SK-N-SH (cell line): ENCODE results near the gene GRAMD1B. TPM values are rescaled to one million over a fixed set of nuclear protein-coding genes. Genes with fewer than 3 reads are reported as not detected.

Experiments
- CTCF ChIA-PET: fragments of 300-600, 350-600 bp; formaldehyde crosslinking; extraction: SDS; loops from one replicate; lab custom pipeline; 2021; lab: Yijun Ruan, JAX
- POLR2A ChIA-PET: fragments of 350-600 bp; sonication (Branson Sonifier 250); formaldehyde crosslinking; extraction: SDS; loops from one replicate; lab custom pipeline; 2020; ENCODE audit warnings: antibody characterized with exemption, inconsistent platforms; lab: Yijun Ruan, JAX
- DNase-seq: peaks from one replicate; pipeline ENCODE4 v3.0.0; 2012
- H2AFZ ChIP-seq: fragments of 200-600 bp; sonication (generic); 2 replicates; pipeline ENCODE4 v1.8.1; 2016; ENCODE audit warnings: antibody characterized with exemption, mild to moderate bottlenecking, low read depth
- H3F3A ChIP-seq: fragments of 200-600 bp; sonication (generic); replicated peaks from 2 replicates; pipeline ENCODE3; 2016; ENCODE audit warnings: antibody characterized with exemption, mild to moderate bottlenecking; ENCODE audit not compliant: insufficient read depth
- H3K27ac ChIP-seq, 2 experiments: fragments of 200-500 bp in 1 of 2; fragments of 200-600 bp in 1 of 2; sonication (Bioruptor generic) in 1 of 2; sonication (generic), shearing (Covaris generic) in 1 of 2; 2 replicates each; pipeline versions ENCODE4 v1.5.1 to v1.6.1; 2014 to 2016; ENCODE audit warnings: low read depth in 2 of 2, inconsistent platforms in 1 of 2, low read length in 1 of 2, mild to moderate bottlenecking in 1 of 2, mixed read lengths in 1 of 2
- H3K27me3 ChIP-seq: fragments of 200-600 bp; sonication (generic), shearing (Covaris generic); 2 replicates; pipeline ENCODE4 v1.6.1; 2016; ENCODE audit warnings: mixed run types; ENCODE audit not compliant: insufficient read depth
- H3K36me3 ChIP-seq, 2 experiments: fragments of 200-500 bp in 1 of 2; fragments of 200-600 bp in 1 of 2; sonication (Bioruptor generic) in 1 of 2; sonication (generic) in 1 of 2; replicated peaks in 1 of 2; 2 replicates each; pipeline versions ENCODE3 to v1.5.1; 2014 to 2016; ENCODE audit warnings: low read length in 1 of 2, mild to moderate bottlenecking in 1 of 2; ENCODE audit not compliant: insufficient read depth in 2 of 2, control insufficient read depth in 1 of 2
- H3K4me1 ChIP-seq, 2 experiments: fragments of 200-500 bp in 1 of 2; fragments of 200-600 bp in 1 of 2; sonication (Bioruptor generic) in 1 of 2; sonication (generic), shearing (Covaris generic) in 1 of 2; 2 replicates each; pipeline versions ENCODE4 v1.5.1 to v1.6.1; 2014 to 2016; ENCODE audit warnings: low read depth in 1 of 2, low read length in 1 of 2, mixed run types in 1 of 2; ENCODE audit not compliant: insufficient read depth in 2 of 2, control insufficient read depth in 1 of 2
- H3K4me2 ChIP-seq: fragments of 200-600 bp; sonication (generic), shearing (Covaris generic); 2 replicates; pipeline ENCODE4 v1.6.1; 2017; ENCODE audit warnings: mixed run types
- H3K4me3 ChIP-seq, 2 experiments: fragments of 200-500 bp in 1 of 2; fragments of 200-600 bp in 1 of 2; sonication (Bioruptor generic) in 1 of 2; sonication (generic), shearing (Covaris generic) in 1 of 2; 2 replicates each; pipeline versions ENCODE4 v1.5.1 to v1.8.1; 2014 to 2016; ENCODE audit warnings: low read depth in 2 of 2, inconsistent platforms in 1 of 2, low read length in 1 of 2, mild to moderate bottlenecking in 1 of 2, mixed read lengths in 1 of 2, moderate library complexity in 1 of 2
- H3K79me2 ChIP-seq: fragments of 200-600 bp; sonication (generic); 2 replicates; pipeline ENCODE4 v1.8.1; 2017; ENCODE audit warnings: mild to moderate bottlenecking; ENCODE audit not compliant: insufficient read depth
- H3K9ac ChIP-seq: fragments of 200-600 bp; sonication (generic); 2 replicates; pipeline ENCODE4 v1.6.1; 2017; ENCODE audit warnings: mixed run types
- H3K9me2 ChIP-seq: fragments of 200-600 bp; sonication (generic); 2 replicates; pipeline ENCODE4 v1.6.1; 2017; ENCODE audit warnings: mixed run types
- H3K9me3 ChIP-seq: fragments of 200-600 bp; sonication (generic); 2 replicates; pipeline ENCODE4 v1.6.1; 2017; ENCODE audit warnings: mixed run types, mild to moderate bottlenecking, moderate library complexity
- H4K20me1 ChIP-seq: fragments of 200-600 bp; sonication (generic); 2 replicates; pipeline ENCODE4 v1.6.1; 2017; ENCODE audit warnings: mild to moderate bottlenecking, mixed run types; ENCODE audit not compliant: insufficient read depth
- ELF1 ChIP-seq: IDR thresholded peaks from 2 replicates; pipeline ENCODE4 v1.4.0; 2012
- FOSL2 ChIP-seq: IDR thresholded peaks from 2 replicates; pipeline ENCODE4 v1.4.0; 2012; ENCODE audit warnings: low read depth, mild to moderate bottlenecking, moderate library complexity, borderline replicate concordance
- FOXM1 ChIP-seq: IDR thresholded peaks from 2 replicates; pipeline ENCODE4 v1.4.0; 2012; ENCODE audit warnings: low read depth, mild to moderate bottlenecking
- GATA2 ChIP-seq: sonication (generic); formaldehyde crosslinking; IDR thresholded peaks from 2 replicates; pipeline ENCODE4 v1.5.0; 2020; ENCODE audit warnings: mild to moderate bottlenecking, missing genetic modification reagents
- JUND ChIP-seq: IDR thresholded peaks from 2 replicates; pipeline ENCODE4 v1.4.0; 2012
- NFIC ChIP-seq: IDR thresholded peaks from 2 replicates; pipeline ENCODE4 v1.4.0; 2012; ENCODE audit warnings: borderline replicate concordance
- NRF1 ChIP-seq: IDR thresholded peaks from 2 replicates; pipeline ENCODE4 v1.6.1; 2012; ENCODE audit warnings: low read depth, mild to moderate bottlenecking, low read length
- POLR2AphosphoS5 ChIP-seq: IDR thresholded peaks from 2 replicates; pipeline ENCODE4 v1.6.1; 2012; ENCODE audit warnings: low read depth, low read length
- RCOR1 ChIP-seq: fragments of 150-350 bp; IDR thresholded peaks from 2 replicates; pipeline ENCODE4 v1.6.1; 2017; ENCODE audit warnings: antibody characterized with exemption, low read length
- RFX5 ChIP-seq: IDR thresholded peaks from 2 replicates; pipeline ENCODE4 v1.6.1; 2012; ENCODE audit warnings: mild to moderate bottlenecking, improper control_type of control experiment, low read length
- TAF1 ChIP-seq: IDR thresholded peaks from 2 replicates; pipeline ENCODE4 v1.6.1; 2012; ENCODE audit warnings: low read depth, mild to moderate bottlenecking, low read length, moderate library complexity, borderline replicate concordance
- TCF12 ChIP-seq: IDR thresholded peaks from 2 replicates; pipeline ENCODE4 v1.4.0; 2012
- TEAD4 ChIP-seq: IDR thresholded peaks from 2 replicates; pipeline ENCODE4 v1.4.0; 2012; ENCODE audit warnings: mild to moderate bottlenecking, borderline replicate concordance; ENCODE audit not compliant: insufficient read depth
- WGBS: methylation state at CpG from one replicate; pipeline ENCODE4 v1.1.6; 2017; ENCODE audit warnings: low lambda C conversion rate; 5-methylcytosine and 5-hydroxymethylcytosine counted together
- polyA plus RNA-seq, 3 experiments: library from polyadenylated mRNA; depleted of rRNA; stranded (reverse); fragments of >200 nt; gene quantifications; 2 replicates each; pipeline ENCODE4 v1.2.3, GENCODE V29; 2012
- TF ChIP-seq, protein P1 (sequence below): IDR thresholded peaks from 2 replicates; pipeline ENCODE4 v1.4.0; 2012; ENCODE audit warnings: low read depth
- TF ChIP-seq, protein P2 (sequence below): IDR thresholded peaks from 2 replicates; pipeline ENCODE4 v1.4.0; 2012; ENCODE audit warnings: low read depth, borderline replicate concordance
- TF ChIP-seq, protein P3 (sequence below): IDR thresholded peaks from 2 replicates; pipeline ENCODE4 v1.4.0; 2012; ENCODE audit warnings: low read depth, borderline replicate concordance
- TF ChIP-seq, protein P4 (sequence below): IDR thresholded peaks from 2 replicates; pipeline ENCODE4 v1.6.1; 2012; ENCODE audit warnings: mild to moderate bottlenecking, low read depth, low read length, moderate library complexity
- TF ChIP-seq, protein P5 (sequence below): IDR thresholded peaks from 2 replicates; pipeline ENCODE4; 2012

The GRAMD1B gene
- polyA plus RNA-seq, 1 of the 3 experiments (the other 2 are of a cell fraction), result 14.5 TPM

DNA sequence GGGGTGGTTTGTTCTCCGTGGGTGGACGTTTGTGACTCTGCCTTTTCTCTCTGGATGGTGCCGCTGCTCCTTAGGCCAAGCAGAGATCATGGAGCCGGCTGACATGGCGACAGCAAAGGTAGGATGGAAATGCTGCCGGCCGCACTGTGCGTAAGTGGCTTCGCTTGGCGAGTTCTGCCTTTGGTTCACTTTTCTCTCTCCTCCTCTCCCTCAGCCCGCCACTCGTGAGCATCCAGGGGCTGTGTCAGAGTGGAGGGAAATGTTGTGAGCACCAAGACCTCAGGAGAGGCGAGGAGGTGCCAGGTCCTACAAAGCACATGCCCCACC lies 80.5 kb downstream of the GRAMD1B start:
- H2AFZ ChIP-seq, result peak overlapping the region; percentile 56
- no peaks in the 10 kb centered on the region for H3K9me2 ChIP-seq
- H3K4me1 ChIP-seq, result peaks cover 13 to 30% of the 10 kb centered on the region in 2 experiments; a peak in 3 of 4 replicates
- no peak overlapping the region; the same call in 1 of the 2 replicates for H3K9ac ChIP-seq
- H3K4me2 ChIP-seq, result peak overlapping the region; percentile 56; the same call in 1 of the 2 replicates
- TF ChIP-seq TEAD4 (no peak), RFX5 (no peak)
- peak overlapping the region; percentile 44 to 68; a peak in 3 of 4 replicates for H3K27ac ChIP-seq
- no peaks in the 10 kb centered on the region for H3K27me3 ChIP-seq
- ChIA-PET POLR2A (interaction anchor here (2.9 kb wide), 1 partner anchor 50 kb away, joined by 11 read pairs; no protein-coding TSS in a partner anchor), CTCF (interaction anchor here (0.6 to 5.5 kb wide), 18 partner anchors 12 to 448 kb away, joined by 3 to 62 read pairs (median 6); no protein-coding TSS in a partner anchor)
- no peaks in the 10 kb centered on the region for H3K36me3 ChIP-seq
- H3K9me3 ChIP-seq, result no peaks in the 10 kb centered on the region
- WGBS, result 93% methylated on average over 13 of the region's 13 CpGs
- no peak for DNase-seq
- no peak overlapping the region; a peak in 1 of 4 replicates for H3K4me3 ChIP-seq
- no peaks in the 10 kb centered on the region for H3F3A ChIP-seq
- no peaks in the 10 kb centered on the region for H4K20me1 ChIP-seq
- peaks cover 36% of the 10 kb centered on the region; the same call in 1 of the 2 replicates for H3K79me2 ChIP-seq

DNA sequence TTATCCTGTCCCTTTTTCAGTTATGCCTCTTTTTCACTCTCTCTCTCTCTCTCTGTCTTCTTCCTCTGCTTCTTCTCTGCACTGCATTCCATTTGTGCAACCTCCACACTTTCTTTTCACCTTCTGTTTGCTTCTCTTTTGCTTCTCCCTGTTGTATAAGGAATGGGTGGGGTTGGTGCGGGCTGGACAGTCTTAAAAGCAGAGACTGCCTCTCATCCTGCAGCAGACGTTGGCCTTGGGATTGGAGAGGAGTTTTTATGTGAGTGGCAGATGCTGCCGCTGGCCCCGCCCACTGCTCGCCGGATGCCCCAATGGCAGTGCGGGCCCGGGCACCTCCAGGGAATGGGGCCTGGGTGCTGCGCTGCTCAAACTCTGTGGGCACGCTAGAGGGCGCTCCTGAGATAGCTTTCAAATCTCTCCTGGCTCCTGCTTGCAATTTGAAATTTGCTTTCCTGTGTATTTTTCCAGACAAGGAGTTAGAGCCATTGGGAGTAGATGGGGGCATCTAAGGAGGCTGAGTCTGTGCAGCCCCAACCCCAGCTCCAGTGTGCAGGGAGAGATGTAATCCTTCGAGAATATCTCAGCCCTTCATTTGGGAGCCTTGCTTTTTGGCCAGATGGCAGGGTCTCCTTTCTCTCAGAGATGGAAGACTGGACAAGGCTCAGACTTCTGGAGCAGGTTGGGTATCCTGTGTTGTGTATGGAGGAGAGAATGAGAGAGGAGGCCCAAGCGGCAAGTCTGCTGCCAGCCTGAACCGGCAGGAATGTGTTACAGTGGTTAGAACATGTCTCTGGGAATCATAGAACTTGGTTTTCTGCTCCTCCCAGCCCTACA lies 81.2 kb downstream of the GRAMD1B start:
- H3K4me2 ChIP-seq, result peak overlapping the region; percentile 56; the same call in 1 of the 2 replicates
- no peaks in the 10 kb centered on the region for H3F3A ChIP-seq
- H4K20me1 ChIP-seq, result no peaks in the 10 kb centered on the region
- no peak overlapping the region; the same call in 1 of the 2 replicates for H3K9ac ChIP-seq
- H3K27ac ChIP-seq, result peak overlapping the region; percentile 44 to 68; a peak in 3 of 4 replicates
- no peaks in the 10 kb centered on the region for H3K9me2 ChIP-seq
- H3K36me3 ChIP-seq, result no peaks in the 10 kb centered on the region
- H3K4me1 ChIP-seq, result peaks cover 13 to 27% of the 10 kb centered on the region in 2 experiments; a peak in 3 of 4 replicates
- WGBS, result 9% methylated on average over 14 of the region's 14 CpGs
- H3K4me3 ChIP-seq, result peak overlapping the region in 1 of 2 experiments; percentile 23; a peak in 2 of 4 replicates
- no peaks in the 10 kb centered on the region for H3K9me3 ChIP-seq
- DNase-seq, result peak; percentile 92
- CTCF ChIA-PET, result interaction anchor here (0.6 to 5.5 kb wide), 25 partner anchors 12 to 408 kb away, joined by 3 to 62 read pairs (median 5); no protein-coding TSS in a partner anchor
- POLR2A ChIA-PET, result interaction anchor here (1.0 to 2.9 kb wide), 2 partner anchors 14 to 50 kb away, joined by 3 to 11 read pairs; no protein-coding TSS in a partner anchor
- H2AFZ ChIP-seq, result peak overlapping the region; percentile 56
- no peaks in the 10 kb centered on the region for H3K27me3 ChIP-seq
- peaks cover 36% of the 10 kb centered on the region; the same call in 1 of the 2 replicates for H3K79me2 ChIP-seq
- TF ChIP-seq POLR2AphosphoS5, result no peak
- TF ChIP-seq, protein P1, sequence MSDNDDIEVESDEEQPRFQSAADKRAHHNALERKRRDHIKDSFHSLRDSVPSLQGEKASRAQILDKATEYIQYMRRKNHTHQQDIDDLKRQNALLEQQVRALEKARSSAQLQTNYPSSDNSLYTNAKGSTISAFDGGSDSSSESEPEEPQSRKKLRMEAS, result no peak
- TF ChIP-seq ELF1, result no peak
- TF ChIP-seq, protein P2, sequence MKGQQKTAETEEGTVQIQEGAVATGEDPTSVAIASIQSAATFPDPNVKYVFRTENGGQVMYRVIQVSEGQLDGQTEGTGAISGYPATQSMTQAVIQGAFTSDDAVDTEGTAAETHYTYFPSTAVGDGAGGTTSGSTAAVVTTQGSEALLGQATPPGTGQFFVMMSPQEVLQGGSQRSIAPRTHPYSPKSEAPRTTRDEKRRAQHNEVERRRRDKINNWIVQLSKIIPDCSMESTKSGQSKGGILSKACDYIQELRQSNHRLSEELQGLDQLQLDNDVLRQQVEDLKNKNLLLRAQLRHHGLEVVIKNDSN, result no peak
- TF ChIP-seq FOSL2, result no peak
- TF ChIP-seq, protein P3, sequence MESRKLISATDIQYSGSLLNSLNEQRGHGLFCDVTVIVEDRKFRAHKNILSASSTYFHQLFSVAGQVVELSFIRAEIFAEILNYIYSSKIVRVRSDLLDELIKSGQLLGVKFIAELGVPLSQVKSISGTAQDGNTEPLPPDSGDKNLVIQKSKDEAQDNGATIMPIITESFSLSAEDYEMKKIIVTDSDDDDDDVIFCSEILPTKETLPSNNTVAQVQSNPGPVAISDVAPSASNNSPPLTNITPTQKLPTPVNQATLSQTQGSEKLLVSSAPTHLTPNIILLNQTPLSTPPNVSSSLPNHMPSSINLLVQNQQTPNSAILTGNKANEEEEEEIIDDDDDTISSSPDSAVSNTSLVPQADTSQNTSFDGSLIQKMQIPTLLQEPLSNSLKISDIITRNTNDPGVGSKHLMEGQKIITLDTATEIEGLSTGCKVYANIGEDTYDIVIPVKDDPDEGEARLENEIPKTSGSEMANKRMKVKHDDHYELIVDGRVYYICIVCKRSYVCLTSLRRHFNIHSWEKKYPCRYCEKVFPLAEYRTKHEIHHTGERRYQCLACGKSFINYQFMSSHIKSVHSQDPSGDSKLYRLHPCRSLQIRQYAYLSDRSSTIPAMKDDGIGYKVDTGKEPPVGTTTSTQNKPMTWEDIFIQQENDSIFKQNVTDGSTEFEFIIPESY, result no peak
- no peak for TF ChIP-seq NRF1
- TF ChIP-seq, protein P4, sequence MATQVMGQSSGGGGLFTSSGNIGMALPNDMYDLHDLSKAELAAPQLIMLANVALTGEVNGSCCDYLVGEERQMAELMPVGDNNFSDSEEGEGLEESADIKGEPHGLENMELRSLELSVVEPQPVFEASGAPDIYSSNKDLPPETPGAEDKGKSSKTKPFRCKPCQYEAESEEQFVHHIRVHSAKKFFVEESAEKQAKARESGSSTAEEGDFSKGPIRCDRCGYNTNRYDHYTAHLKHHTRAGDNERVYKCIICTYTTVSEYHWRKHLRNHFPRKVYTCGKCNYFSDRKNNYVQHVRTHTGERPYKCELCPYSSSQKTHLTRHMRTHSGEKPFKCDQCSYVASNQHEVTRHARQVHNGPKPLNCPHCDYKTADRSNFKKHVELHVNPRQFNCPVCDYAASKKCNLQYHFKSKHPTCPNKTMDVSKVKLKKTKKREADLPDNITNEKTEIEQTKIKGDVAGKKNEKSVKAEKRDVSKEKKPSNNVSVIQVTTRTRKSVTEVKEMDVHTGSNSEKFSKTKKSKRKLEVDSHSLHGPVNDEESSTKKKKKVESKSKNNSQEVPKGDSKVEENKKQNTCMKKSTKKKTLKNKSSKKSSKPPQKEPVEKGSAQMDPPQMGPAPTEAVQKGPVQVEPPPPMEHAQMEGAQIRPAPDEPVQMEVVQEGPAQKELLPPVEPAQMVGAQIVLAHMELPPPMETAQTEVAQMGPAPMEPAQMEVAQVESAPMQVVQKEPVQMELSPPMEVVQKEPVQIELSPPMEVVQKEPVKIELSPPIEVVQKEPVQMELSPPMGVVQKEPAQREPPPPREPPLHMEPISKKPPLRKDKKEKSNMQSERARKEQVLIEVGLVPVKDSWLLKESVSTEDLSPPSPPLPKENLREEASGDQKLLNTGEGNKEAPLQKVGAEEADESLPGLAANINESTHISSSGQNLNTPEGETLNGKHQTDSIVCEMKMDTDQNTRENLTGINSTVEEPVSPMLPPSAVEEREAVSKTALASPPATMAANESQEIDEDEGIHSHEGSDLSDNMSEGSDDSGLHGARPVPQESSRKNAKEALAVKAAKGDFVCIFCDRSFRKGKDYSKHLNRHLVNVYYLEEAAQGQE, result no peak
- TF ChIP-seq, protein P5, sequence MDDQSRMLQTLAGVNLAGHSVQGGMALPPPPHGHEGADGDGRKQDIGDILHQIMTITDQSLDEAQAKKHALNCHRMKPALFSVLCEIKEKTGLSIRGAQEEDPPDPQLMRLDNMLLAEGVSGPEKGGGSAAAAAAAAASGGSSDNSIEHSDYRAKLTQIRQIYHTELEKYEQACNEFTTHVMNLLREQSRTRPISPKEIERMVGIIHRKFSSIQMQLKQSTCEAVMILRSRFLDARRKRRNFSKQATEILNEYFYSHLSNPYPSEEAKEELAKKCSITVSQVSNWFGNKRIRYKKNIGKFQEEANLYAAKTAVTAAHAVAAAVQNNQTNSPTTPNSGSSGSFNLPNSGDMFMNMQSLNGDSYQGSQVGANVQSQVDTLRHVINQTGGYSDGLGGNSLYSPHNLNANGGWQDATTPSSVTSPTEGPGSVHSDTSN, result peak; percentile 87
- TF ChIP-seq GATA2 (CRISPR knock-in tag), result no peak
- peak; percentile 48; the same call in 1 of the 2 replicates for TF ChIP-seq RCOR1
- TF ChIP-seq FOXM1, result no peak
- TF ChIP-seq TCF12, result no peak
- no peak for TF ChIP-seq NFIC
- TF ChIP-seq TEAD4, result no peak
- TF ChIP-seq TAF1, result no peak
- peak; percentile 78; the same call in 1 of the 2 replicates for TF ChIP-seq RFX5
- no peak for TF ChIP-seq JUND
